ENCODE results near the gene IL23A.
"Not testable (repeated sequence)": the region's sequence is repeated elsewhere in the genome, so short reads cannot be mapped to it uniquely, and the experiment has no call there.

The IL23A gene

GRCh38 chr12:56326126-56326525, 12.6 kb upstream of the IL23A start:
- DNase-seq (ENCODE audit: low read depth): no peak

GRCh38 chr12:56326533-56326932, 12.2 kb upstream of the IL23A start:
- no peak for DNase-seq (ENCODE audit: low read depth)

DNA sequence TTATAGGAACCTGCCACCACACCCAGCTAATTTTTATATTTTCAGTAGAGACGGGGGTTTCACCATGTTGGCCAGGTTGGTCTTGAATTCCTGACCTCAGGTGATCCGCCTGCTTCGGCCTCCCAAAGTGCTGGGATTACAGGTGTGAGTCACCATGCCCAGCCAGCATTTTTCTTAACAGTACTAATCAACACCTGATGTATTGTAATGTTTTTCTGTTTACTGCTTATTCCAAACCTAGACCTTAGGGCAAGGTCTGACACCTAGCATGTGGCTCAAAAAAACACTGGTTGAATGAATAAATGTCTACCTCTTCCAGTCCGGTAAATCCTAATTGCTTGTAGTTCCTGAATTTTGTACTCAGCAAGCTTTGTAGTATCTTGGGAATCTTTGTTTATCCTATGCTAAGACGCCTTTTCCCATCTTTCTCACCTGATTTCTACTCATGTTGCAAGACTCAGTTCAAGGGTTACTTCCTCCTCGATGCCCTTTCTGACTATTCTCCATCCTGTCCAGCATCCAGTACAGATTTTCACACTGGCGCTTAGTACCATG, 7.7 kb upstream of the IL23A start:
- DNase-seq (ENCODE audit: low read depth): no peak

- DNase-seq (ENCODE audit: low read depth): no peak
These were observed 6.0 kb upstream of the IL23A start for GRCh38 chr12:56332512-56333196.

- no peak for DNase-seq (ENCODE audit: low read depth)
These were observed 5.4 kb upstream of the IL23A start for GRCh38 chr12:56333197-56333678.

DNA sequence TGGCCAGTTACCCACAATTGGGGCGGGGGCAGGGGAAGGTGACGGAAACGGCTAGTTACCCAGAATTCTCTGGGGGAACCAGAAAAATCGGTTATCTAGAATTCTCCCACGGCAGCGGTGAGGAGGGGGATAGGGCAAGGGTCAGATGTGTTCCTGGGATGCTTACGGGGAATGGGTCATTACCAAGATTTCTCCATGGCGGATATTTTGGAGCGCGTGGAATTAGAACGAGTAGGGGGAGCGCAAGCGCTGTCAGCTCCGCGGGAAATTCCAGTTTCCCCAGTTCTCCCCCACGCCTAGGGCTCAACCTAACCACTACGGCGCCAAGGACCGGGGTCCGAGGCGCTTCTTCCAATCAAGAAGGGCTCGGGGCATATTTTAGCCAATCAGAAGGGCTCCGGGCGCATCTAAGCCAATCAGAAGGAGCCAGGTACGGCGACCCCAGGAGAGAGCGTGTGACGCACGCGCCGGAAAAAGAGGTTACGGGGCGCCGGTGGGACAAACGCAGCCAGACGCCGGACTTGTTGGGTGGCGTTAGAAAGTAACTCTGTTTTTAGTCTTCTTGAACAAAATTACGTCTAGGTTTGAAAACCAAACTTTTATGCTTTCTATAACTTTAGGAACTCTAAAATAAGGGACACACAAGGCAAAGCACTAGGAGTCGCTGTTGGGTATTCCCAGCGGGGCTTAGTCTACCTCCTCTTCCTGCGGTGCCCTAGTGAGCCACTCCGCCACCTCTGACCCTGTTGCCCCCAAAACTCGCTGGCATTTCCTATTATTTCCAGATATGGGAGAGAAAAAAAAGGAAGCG, 4.8 kb upstream of the IL23A start, which contains the start of gene PAN2:
TSS of gene PAN2 (minus strand) at position 322 of the 811 bp plus-strand sequence. CDS start 906 bp downstream, outside the sequence.
- peak; percentile 95 for DNase-seq (ENCODE audit: low read depth)

GRCh38 chr12:56334490-56334793, 4.2 kb upstream of the IL23A start:
- DNase-seq (ENCODE audit: low read depth): no peak

- DNase-seq (ENCODE audit: low read depth): not testable (repeated sequence)
These were observed 3.2 kb upstream of the IL23A start for GRCh38 chr12:56335527-56335926.

DNA sequence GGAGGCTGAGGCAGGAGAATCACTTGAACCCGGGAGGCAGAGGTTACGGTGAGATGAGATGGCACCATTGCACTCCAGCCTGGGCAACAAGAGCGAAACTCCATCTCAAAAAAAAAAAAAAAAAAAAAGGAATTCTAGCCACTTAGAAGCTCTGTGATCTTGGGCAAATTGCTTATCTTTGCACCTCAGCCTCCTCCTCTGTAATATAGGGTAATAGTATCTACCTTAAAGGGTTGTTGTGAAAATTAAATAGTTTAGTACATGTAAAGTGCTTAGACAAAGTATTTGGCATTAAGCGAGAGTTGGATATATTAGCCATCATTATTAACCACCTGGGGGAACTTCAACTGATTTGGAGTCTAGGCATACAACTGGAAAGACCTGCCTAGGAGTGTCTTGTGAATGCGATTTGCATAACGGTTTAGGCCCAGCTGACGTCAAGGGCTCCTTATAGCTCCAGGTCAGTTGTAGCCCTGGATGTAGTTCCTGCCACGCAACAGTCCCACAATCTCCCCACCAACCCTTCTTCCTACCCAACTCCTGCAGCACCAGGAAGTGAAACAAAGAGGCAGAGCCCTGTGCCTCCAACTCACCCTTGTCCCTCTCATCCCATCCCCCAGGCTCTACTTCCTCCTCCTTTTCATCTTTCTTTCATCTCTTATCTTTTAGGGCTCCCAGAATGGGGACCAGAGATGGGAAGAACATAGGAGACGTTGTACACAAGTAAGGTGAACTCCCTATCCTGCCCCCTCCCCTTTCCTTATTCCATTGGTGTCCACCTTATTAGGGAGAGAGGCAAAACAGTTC, 2.1 kb upstream of the IL23A start:
- DNase-seq (ENCODE audit: low read depth): no peak

- DNase-seq (ENCODE audit: low read depth): no peak
These were observed 882 bp upstream of the IL23A start for GRCh38 chr12:56337753-56338251.

GRCh38 chr12:56339158-56339422, 406 bp downstream of the IL23A start:
- no peak for DNase-seq (ENCODE audit: low read depth)

DNA sequence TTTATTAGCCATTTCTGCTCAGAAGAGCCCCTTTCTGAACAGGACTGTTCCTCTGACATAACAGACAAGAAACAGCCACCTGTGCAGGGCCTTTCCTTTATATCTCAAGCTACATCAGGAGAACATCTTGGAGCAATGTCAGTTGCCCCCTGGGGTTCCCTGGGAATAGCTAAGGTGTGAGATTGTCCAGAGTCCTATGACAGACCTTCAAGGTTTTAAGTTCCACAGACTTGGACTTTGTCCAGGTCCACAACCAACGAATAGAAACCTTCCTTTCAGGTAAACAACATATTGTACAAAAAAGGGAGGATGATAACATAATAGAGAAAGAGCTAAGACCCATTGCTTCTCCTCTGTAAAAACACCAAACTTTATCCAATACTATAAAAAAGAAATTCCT, 2.9 kb downstream of the IL23A start:
- DNase-seq (ENCODE audit: low read depth): no peak

DNA sequence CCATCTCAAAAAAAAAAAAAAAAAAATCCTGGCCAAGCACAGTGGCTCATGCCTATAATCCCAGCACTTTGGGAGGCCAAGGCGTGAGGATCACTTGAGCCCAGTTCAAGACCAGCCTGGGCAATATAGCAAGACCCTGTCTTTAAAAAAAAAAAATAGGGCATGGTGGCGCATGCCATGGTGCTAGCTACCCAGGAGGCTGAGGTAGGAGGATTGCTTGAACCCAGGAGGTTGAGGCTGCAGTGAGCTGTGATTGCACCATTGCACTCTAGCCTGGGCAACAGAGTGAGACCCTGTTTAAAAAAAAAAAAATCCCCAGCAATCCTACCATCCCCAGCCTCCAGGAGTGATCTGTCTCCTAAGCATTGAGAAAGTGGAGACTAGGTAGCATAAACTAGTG, 3.6 kb downstream of the IL23A start:
- not testable (repeated sequence) for DNase-seq (ENCODE audit: low read depth)

GRCh38 chr12:56346675-56347074, 8.0 kb downstream of the IL23A start:
- DNase-seq (ENCODE audit: low read depth): no peak

DNA sequence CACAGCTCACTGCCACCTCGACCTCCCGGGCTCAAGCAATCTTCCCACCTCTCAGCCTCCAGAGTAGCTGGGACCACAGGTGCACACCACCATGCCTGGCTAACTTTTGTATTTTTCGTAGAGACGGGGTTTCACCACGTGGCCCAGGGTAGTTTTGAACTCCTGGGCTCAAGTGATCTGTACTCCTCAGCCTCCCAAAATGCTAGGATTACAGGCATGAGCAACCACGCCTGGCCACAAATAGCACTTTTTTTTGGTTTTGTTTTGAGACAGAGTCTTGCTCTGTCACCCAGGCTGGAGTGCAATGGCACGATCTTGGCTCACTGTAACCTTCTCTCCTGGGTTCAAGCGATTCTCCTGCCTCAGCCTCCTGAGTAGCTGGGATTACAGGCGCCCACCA, 8.6 kb downstream of the IL23A start:
- not testable (repeated sequence) for DNase-seq (ENCODE audit: low read depth)

DNA sequence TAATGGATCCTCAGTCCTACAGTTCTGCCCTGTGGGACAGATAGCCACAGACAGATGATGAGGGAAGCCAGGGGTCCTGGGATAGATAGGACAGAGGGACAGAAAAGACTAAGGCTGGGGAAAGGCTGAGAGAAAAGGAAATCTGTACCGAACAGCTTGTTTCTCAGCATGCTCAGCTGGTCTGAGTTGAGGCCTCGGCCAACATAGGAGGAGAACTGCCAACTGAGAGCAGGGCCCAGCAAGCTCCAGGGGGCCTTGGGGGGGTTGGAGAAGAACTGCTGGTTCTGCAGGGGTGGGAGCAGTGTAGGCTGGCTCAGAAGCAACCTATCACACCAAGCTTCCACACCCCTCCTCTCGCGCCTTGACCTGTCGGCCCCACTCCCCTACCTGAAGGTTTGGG, 10.1 kb downstream of the IL23A start:
- no peak for DNase-seq (ENCODE audit: low read depth)

DNA sequence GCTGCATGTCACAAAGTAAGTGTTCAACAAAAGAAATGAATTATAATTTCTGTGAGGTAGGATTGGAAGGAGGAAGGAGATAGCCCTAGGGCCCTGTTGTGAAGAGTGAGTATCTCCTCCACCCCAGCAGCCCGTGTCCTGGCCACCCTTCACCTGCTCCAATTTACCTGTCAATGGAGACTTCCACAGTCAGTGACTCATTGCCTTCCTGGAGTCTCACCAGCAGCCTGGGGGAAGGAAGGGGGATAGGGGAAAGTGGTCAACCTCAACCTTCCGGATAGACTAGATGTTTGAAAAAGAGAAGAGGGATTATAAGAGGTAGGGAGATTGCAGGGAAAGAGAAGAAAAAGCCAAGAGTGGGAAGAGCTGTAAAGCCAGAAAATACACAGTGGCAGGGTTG, 12.0 kb downstream of the IL23A start:
- DNase-seq (ENCODE audit: low read depth): no peak

GRCh38 chr12:56351325-56351724, 12.6 kb downstream of the IL23A start:
- no peak for DNase-seq (ENCODE audit: low read depth)

DNA sequence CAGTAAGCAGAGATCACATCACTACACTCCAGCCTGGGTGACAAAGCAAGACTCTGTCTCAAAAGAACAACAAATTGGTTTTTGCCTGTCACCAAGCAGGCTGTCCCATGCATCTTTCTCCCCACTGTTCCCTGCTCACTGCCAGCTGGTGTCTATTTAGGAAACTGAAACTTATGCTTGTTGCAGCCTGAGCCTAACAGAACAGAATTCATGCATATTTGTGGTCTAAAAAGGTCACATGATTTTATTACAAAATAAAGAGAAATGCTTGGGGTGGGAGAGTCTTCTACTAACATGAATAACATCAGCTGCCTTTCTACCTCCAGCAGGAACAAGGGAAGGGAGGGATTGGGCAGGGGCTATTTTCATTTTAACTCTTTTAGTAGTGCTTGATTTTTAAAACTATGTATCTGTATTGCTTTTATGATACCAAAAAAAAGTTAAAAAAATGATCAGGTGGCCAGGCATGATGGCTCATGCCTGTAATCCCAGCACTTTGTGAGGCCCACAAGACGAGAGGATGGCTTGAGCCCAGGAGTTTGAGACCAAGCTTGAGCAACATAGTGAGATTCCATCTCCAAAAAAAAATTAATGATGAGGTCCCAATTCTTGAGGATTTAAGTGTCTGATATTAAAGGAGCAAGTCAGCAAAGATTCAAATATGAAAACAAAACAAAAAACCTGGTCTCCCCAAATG, 20.3 kb downstream of the IL23A start:
- DNase-seq (ENCODE audit: low read depth): peak; percentile 65

DNA sequence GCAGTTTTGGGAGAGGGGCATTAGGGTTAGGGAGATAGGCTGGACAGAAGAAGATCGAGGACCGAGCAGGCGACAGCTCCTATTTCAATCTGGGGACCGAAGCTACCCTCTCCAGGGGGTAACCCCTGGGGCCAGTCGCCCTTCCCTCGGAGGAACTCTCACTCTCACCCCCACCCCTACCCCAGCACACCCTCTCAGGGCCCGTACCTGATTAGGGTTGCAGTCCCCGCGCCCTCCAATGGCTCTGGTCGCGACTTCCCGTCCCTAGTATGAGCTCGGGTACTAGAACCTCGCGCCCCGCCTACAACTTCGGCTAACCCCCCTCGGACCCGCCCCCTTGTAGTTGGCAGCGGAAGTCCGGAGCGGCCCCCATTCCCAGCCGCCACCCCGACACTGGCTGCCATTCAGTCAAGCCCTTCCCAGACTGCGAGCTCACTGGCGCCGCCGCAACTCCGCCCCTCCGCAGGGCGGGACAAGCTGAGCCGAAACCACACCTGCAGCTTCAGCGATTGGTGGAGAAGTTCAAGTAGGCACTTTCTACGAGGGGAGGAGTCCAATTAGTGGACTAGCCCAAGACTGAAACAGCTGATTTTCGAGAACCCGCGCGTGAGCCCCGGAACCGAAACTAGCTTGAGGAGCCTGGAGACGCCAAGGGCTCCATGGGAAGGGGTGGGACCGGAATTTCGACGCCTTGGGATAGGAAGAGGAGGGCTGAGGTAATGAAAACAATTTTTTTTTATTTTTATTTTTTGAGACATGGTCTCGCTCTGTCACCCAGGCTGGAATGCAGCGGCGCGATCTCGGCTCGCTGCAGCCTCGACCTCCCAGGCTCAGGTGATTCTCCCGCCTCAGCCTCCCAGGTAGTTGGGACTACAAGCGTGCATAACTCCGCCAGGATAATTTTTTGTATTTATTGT, 21.4 kb downstream of the IL23A start, which contains the start of gene STAT2:
TSS of gene STAT2 (minus strand) at position 257 of the 917 bp plus-strand sequence. CDS start 3,536 bp downstream, outside the sequence.
- DNase-seq (ENCODE audit: low read depth): peak; percentile 100
